ENCODE data around the gene FNDC8.

FNDC8 gene

GRCh38 chr17:35116845-35117244 lies 4.6 kb upstream of the FNDC8 start:
- H3K9me2 ChIP-seq (replicated peaks; ENCODE audit: control insufficient read depth, low read length): no peaks in the 10 kb centered on the region
- H3K4me2 ChIP-seq (ENCODE audit: low read length): no peak overlapping the region
- H3K4me1 ChIP-seq (ENCODE audit: control insufficient read depth, low read length): peaks cover 19% of the 10 kb centered on the region
- no peak for TF ChIP-seq EZH2phosphoT487 (IDR thresholded peaks at IDR 0.05; ENCODE audit: borderline replicate concordance, low read length)
- no peak for TF ChIP-seq CTCF (IDR thresholded peaks at IDR 0.05; ENCODE audit: low read depth, low read length, poor library complexity, severe bottlenecking)
- no peaks in the 10 kb centered on the region for H3K9me3 ChIP-seq (ENCODE audit: control insufficient read depth, insufficient read depth, low read length)
- no peak overlapping the region for H3K4me3 ChIP-seq (ENCODE audit: low read length)
- H3K27ac ChIP-seq (ENCODE audit: low read depth, low read length): no peak overlapping the region
- peaks cover 31% of the 10 kb centered on the region for H3K36me3 ChIP-seq (ENCODE audit: control insufficient read depth, low read length)
- peaks cover 59% of the 10 kb centered on the region for H3K79me2 ChIP-seq (ENCODE audit: control insufficient read depth, low read length)
- no peaks in the 10 kb centered on the region for H4K20me1 ChIP-seq (ENCODE audit: control insufficient read depth, insufficient read depth, low read depth, low read length)
- H3F3A ChIP-seq (ENCODE audit: control insufficient read depth, insufficient read depth): no peaks in the 10 kb centered on the region
- H3K27me3 ChIP-seq (ENCODE audit: control insufficient read depth, low read length): no peaks in the 10 kb centered on the region

DNA sequence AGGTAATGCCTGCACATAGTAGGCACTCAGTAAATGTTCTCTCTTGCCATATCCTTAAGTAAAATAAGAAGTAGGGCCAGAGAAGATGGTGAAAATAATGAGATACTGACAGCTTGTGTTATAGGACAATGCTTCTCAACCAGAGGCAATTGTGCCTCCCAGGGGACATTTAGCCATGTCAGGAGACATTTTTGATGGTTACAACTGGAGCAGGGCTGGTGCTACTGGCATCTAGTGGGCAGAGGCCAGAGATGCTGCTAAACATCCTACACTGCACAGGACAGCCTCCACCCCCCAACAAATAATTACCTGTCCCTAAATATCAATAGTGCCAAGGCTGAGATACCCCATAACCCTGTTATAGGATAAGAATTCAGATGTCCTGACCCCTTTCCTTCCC lies 3.4 kb upstream of the FNDC8 start:
- no peak for TF ChIP-seq EZH2phosphoT487 (IDR thresholded peaks at IDR 0.05; ENCODE audit: borderline replicate concordance, low read length)
- no peak for TF ChIP-seq CTCF (IDR thresholded peaks at IDR 0.05; ENCODE audit: low read depth, low read length, poor library complexity, severe bottlenecking)
- Histone ChIP-seq H3K4me1 (ENCODE audit: control insufficient read depth, low read length) (peaks cover 19% of the 10 kb centered on the region), H3F3A (ENCODE audit: control insufficient read depth, insufficient read depth) (no peaks in the 10 kb centered on the region), H3K27me3 (ENCODE audit: control insufficient read depth, low read length) (no peaks in the 10 kb centered on the region), H3K4me3 (ENCODE audit: low read length) (peak overlapping the region; percentile 97), H3K4me2 (ENCODE audit: low read length) (peak overlapping the region; percentile 75), H4K20me1 (ENCODE audit: control insufficient read depth, insufficient read depth, low read depth, low read length) (no peaks in the 10 kb centered on the region), H3K9me3 (ENCODE audit: control insufficient read depth, insufficient read depth, low read length) (no peaks in the 10 kb centered on the region), H3K36me3 (ENCODE audit: control insufficient read depth, low read length) (peaks cover 28% of the 10 kb centered on the region), H3K27ac (ENCODE audit: low read depth, low read length) (no peak overlapping the region), H3K9me2 (replicated peaks; ENCODE audit: control insufficient read depth, low read length) (no peaks in the 10 kb centered on the region), H3K79me2 (ENCODE audit: control insufficient read depth, low read length) (peaks cover 51% of the 10 kb centered on the region)

DNA sequence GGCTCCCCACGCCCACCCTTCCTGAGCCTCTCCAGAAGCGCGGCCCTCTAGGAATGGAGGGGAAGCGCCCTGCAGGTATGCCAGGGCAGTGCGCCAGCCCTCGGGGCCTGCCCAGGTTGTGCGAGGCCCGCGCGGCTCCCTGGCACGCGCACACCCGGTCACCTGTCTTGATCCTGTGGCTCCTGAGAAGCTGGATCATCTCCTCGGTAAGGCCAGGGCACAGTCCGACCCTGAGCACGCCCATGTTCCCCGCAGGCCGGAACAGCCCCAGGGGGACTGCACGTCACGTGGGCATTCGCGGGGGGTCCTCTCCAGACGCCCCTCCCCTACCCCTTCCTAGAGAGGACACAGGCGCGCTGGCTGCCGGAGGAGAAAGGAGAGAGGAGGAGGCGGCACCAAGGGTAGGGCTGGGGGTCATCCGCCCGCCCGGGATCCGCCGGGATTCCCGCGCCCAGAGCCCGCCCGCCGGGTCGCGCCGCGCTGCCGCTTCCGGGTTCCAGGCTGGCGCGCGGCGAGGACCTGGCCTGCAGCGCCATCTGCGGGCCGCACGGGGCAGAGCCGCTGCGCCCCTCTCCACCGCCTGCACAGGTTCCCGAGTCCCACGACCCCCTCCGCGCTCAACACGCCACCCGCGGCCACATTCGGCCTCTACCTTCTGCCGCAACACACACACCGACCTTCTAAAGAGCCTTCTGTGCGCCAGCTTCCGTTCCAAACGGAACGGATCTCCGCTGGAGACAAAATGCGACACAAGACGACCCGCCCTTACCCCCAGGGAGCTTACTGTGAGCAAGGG lies 1.8 kb upstream of the FNDC8 start, which contains the start of gene RAD51D:
Gene RAD51D, minus strand, starts transcription at position 491 of the 796 bp plus-strand sequence. Its CDS starts 247 bp downstream, at position 244.
- Histone ChIP-seq H3K27ac (ENCODE audit: low read depth, low read length) (peak within 1 kb of the TSS; percentile 40; the same call in 1 of the 2 replicates), H3F3A (ENCODE audit: control insufficient read depth, insufficient read depth) (no peaks in the 10 kb centered on the region)

More for the DNA sequence above, 1.8 kb upstream of the FNDC8 start, which contains the start of gene RAD51D:
- Histone ChIP-seq H3K4me3 (ENCODE audit: low read length) (peak within 1 kb of the TSS; percentile 97), H3K79me2 (ENCODE audit: control insufficient read depth, low read length) (peaks cover 43% of the 10 kb centered on the region), H3K27me3 (ENCODE audit: control insufficient read depth, low read length) (no peaks in the 10 kb centered on the region), H3K9me3 (ENCODE audit: control insufficient read depth, insufficient read depth, low read length) (no peaks in the 10 kb centered on the region), H3K9me2 (replicated peaks; ENCODE audit: control insufficient read depth, low read length) (no peaks in the 10 kb centered on the region), H3K4me2 (ENCODE audit: low read length) (peak within 1 kb of the TSS; percentile 75), H4K20me1 (ENCODE audit: control insufficient read depth, insufficient read depth, low read depth, low read length) (no peaks in the 10 kb centered on the region), H3K36me3 (ENCODE audit: control insufficient read depth, low read length) (peaks cover 28% of the 10 kb centered on the region), H3K4me1 (ENCODE audit: control insufficient read depth, low read length) (peaks cover 19% of the 10 kb centered on the region)
- TF ChIP-seq CTCF (IDR thresholded peaks at IDR 0.05; ENCODE audit: low read depth, low read length, poor library complexity, severe bottlenecking) (peak; percentile 92), EZH2phosphoT487 (IDR thresholded peaks at IDR 0.05; ENCODE audit: borderline replicate concordance, low read length) (no peak)
